K562 (cell line): ENCODE data around the gene UQCC2. TPM values are rescaled to one million over a fixed set of nuclear protein-coding genes. Genes with fewer than 3 reads are reported as not detected.
A peak's percentile ranks its signal among the peaks of the same experiment; 100 is the strongest.

Experiments used
- ATAC-seq: fragments of 200-7000 bp; cut with Tn5 transposase; 3 replicates; pipeline ENCODE4 v1.9.1; 2020; ENCODE audit warnings: moderate library complexity
- BruUV-seq: library from RNA; stranded (reverse); fragments of 400-500 nt; replicated peaks from 2 replicates; lab custom pipeline; 2021; lab: Mats Ljungman, UMichigan
- CTCF ChIA-PET: fragments of 300-600 bp; formaldehyde crosslinking; extraction: SDS; loops from one replicate; lab custom pipeline; 2021; ENCODE audit warnings: low intra/inter-chr PET ratio; lab: Yijun Ruan, JAX
- POLR2A ChIA-PET: fragments of 300-600, 350-650 bp; sonication (Branson Sonifier 250); formaldehyde crosslinking; extraction: SDS; loops from one replicate; lab custom pipeline; 2021; ENCODE audit warnings: antibody characterized with exemption, inconsistent platforms; lab: Yijun Ruan, JAX
- DNase-seq, 4 experiments: peaks; one replicate each; pipeline versions ENCODE4 v3.0.0 to v3.0.0-alpha.2; 2011 to 2018; ENCODE audit warnings: low spot score in 3 of 4, mixed read lengths in 3 of 4; ENCODE audit errors: extremely low read depth in 1 of 4
- FAIRE-seq: peaks from 2 replicates; lab custom pipeline; 2011; peaks lifted over from hg19 to GRCh38; lab: Jason Lieb, UNC
- H2AFZ ChIP-seq: 2 replicates; pipeline ENCODE4 v1.6.0; 2011; ENCODE audit warnings: low read depth, low read length, control low read depth, inconsistent platforms
- H3K27ac ChIP-seq: fragments of 200-600 bp; 3 replicates; pipeline ENCODE4 v1.8.0; 2011; ENCODE audit warnings: low read depth, mild to moderate bottlenecking, control low read depth, inconsistent platforms, low read length, moderate library complexity, mixed read lengths; ENCODE audit errors: extremely low read depth
- H3K27me3 ChIP-seq, 2 experiments: fragments of 300-600 bp in 1 of 2; 2 replicates in 1 of 2; 3 replicates in 1 of 2; pipeline versions ENCODE4 v1.6.0 to v1.8.0; 2011; ENCODE audit warnings: inconsistent platforms in 2 of 2, low read length in 2 of 2, mild to moderate bottlenecking in 1 of 2, mixed read lengths in 1 of 2, moderate library complexity in 1 of 2; ENCODE audit not compliant: control insufficient read depth in 2 of 2, insufficient read depth in 2 of 2
- H3K36me3 ChIP-seq: fragments of 300-600 bp; 3 replicates; pipeline ENCODE4 v1.8.0; 2011; ENCODE audit warnings: mild to moderate bottlenecking, low read length, inconsistent platforms; ENCODE audit not compliant: control insufficient read depth, insufficient read depth
- H3K4me1 ChIP-seq, 2 experiments: fragments of 200-600 bp in 1 of 2; replicated peaks in 1 of 2; 2 replicates in 1 of 2; 3 replicates in 1 of 2; pipeline versions ENCODE4 v1.5.1 to v1.8.0; 2011; ENCODE audit warnings: inconsistent platforms in 2 of 2, low read length in 2 of 2, mild to moderate bottlenecking in 1 of 2, mixed read lengths in 1 of 2, moderate library complexity in 1 of 2; ENCODE audit not compliant: control insufficient read depth in 2 of 2, insufficient read depth in 2 of 2
- H3K4me2 ChIP-seq: 2 replicates; pipeline ENCODE4 v1.6.1; 2011; ENCODE audit warnings: low read length, control low read depth, inconsistent platforms, mixed read lengths; ENCODE audit not compliant: insufficient read depth
- H3K4me3 ChIP-seq: fragments of 200-600 bp; sonication (generic), shearing (Covaris generic); 2 replicates; pipeline ENCODE4 v1.5.1; 2016; ENCODE audit warnings: control low read depth, inconsistent platforms
- H3K79me2 ChIP-seq: fragments of 200-600 bp; 3 replicates; pipeline ENCODE4 v1.8.0; 2011; ENCODE audit warnings: low read length, inconsistent platforms; ENCODE audit not compliant: control insufficient read depth, insufficient read depth
- H3K9ac ChIP-seq, 2 experiments: 2 replicates each; pipeline versions ENCODE4 v1.6.0 to v1.6.1; 2011; ENCODE audit warnings: low read depth in 2 of 2, low read length in 2 of 2, control low read depth in 1 of 2, inconsistent platforms in 1 of 2, mild to moderate bottlenecking in 1 of 2, mixed read lengths in 1 of 2; ENCODE audit not compliant: insufficient read depth in 1 of 2
- H3K9me1 ChIP-seq: one replicate; pipeline ENCODE4 v1.6.0; 2011; ENCODE audit warnings: inconsistent platforms, mild to moderate bottlenecking, low read length, moderate library complexity; ENCODE audit not compliant: control insufficient read depth, insufficient read depth
- H3K9me3 ChIP-seq: replicated peaks from 2 replicates; pipeline ENCODE4 v1.5.1; 2011; ENCODE audit warnings: low read depth, low read length, inconsistent platforms; ENCODE audit not compliant: control insufficient read depth, insufficient read depth
- H4K20me1 ChIP-seq: replicated peaks from 2 replicates; pipeline ENCODE4 v1.6.1; 2011; ENCODE audit warnings: low read length, inconsistent platforms, mixed read lengths; ENCODE audit not compliant: control insufficient read depth, insufficient read depth
- ATF3 ChIP-seq, 2 experiments: fragments of 450-650 bp in 1 of 2; sonication (generic) in 1 of 2; formaldehyde crosslinking in 1 of 2; IDR thresholded peaks in 1 of 2; conservative IDR thresholded peaks in 1 of 2; 2 replicates each; pipeline versions ENCODE4 v1.6.1 to v1.8.1; 2016 to 2023; ENCODE audit warnings: mild to moderate bottlenecking in 2 of 2, moderate library complexity in 2 of 2, inconsistent platforms in 1 of 2, missing genetic modification reagents in 1 of 2
- POLR2G ChIP-seq: fragments of 200-400 bp; formaldehyde crosslinking; IDR thresholded peaks from 2 replicates; pipeline ENCODE4 v1.6.1; 2017; ENCODE audit warnings: low read depth, mild to moderate bottlenecking, antibody characterized with exemption, low read length, moderate library complexity
- TAF7 ChIP-seq: fragments of 450-650 bp; IDR thresholded peaks from 2 replicates; pipeline ENCODE4 v1.6.1; 2016; ENCODE audit warnings: missing genetic modification characterization, missing compliant biosample characterization
- TCF7L2 ChIP-seq: fragments of 150-350 bp; IDR thresholded peaks from 2 replicates; pipeline ENCODE4 v1.6.1; 2016; ENCODE audit warnings: low read depth, mild to moderate bottlenecking, low read length, moderate library complexity
- ZBTB26 ChIP-seq: fragments of 450-650 bp; formaldehyde crosslinking; IDR thresholded peaks from 2 replicates; pipeline ENCODE4 v1.4.0; 2022; ENCODE audit warnings: missing genetic modification characterization
- WGBS: fragments of 100-300 bp; shearing (Covaris generic); methylation state at CpG from one replicate; pipeline ENCODE4 v1.1.6; 2016; ENCODE audit warnings: low coverage, mixed read lengths; ENCODE audit not compliant: insufficient coverage; ENCODE audit errors: missing lambda C conversion rate; 5-methylcytosine and 5-hydroxymethylcytosine counted together
- in situ Hi-C: fragments of 300-500 bp; cut with MboI; formaldehyde crosslinking; loops from 4 replicates; pipeline ENCODE4 v1.15.0; 2018; ENCODE audit warnings: inconsistent platforms, mixed read lengths
- intact Hi-C: fragments of 100-400 bp; cut with micrococcal nuclease; formaldehyde crosslinking; loops from 2 replicates; pipeline ENCODE4 v1.14.2; 2022
- polyA plus RNA-seq, 8 experiments: library from polyadenylated mRNA; depleted of rRNA in 4 of 8; stranded (reverse) in 5 of 8; unstranded in 3 of 8; fragments of >200 nt; fragmentation: Nextera tagmentation in 2 of 8; fragmentation: Illumina TruSeq in 1 of 8; extraction: Ambion mirVana in 2 of 8; extraction: Trizol in 1 of 8; gene quantifications; 2 replicates each; pipeline versions ENCODE4 v1.2.1 to v1.2.3, GENCODE V29; 2011 to 2014; ENCODE audit warnings: inconsistent platforms in 1 of 8, missing spikeins in 1 of 8
- total RNA-seq, 7 experiments: library from RNA; depleted of rRNA in 6 of 7; stranded (reverse); fragments of >200 nt in 6 of 7; fragmentation: Illumina TruSeq in 2 of 7; extraction: Trizol in 2 of 7; gene quantifications; 2 replicates each; pipeline versions ENCODE4 v1.2.1 to v1.2.3, GENCODE V29; 2011 to 2021; ENCODE audit warnings: low replicate concordance in 1 of 7

The UQCC2 gene
- total and polyA plus RNA-seq, 9 of the 15 experiments (the other 6 are each of a cell fraction or from before 2014, with no cell fraction given) = 58.5 to 927 (median 158) TPM

GRCh38 chr6:33746651-33747100 lies 35.2 kb upstream of the UQCC2 start, which contains the start of gene IP6K3 (continued):
- TF ChIP-seq ZBTB26 (no peak), TAF7 (tag) (no peak)
- TF ChIP-seq, all 486 proteins: peak for 0

- ChIA-PET CTCF (interaction anchor here (0.6 to 1.1 kb wide), 2 partner anchors 35 to 1398 kb away, joined by 5 to 7 read pairs; partner anchors contain the start of gene UQCC2), POLR2A (interaction anchor here (0.7 to 1.2 kb wide), 4 partner anchors 14 to 729 kb away, joined by 3 to 5 read pairs (median 3); no protein-coding TSS in a partner anchor)
- WGBS = under 1% methylated on average over 12 of the region's 14 CpGs
- H3K4me3 ChIP-seq = no peak overlapping the region
- H3K9ac ChIP-seq = 0 out of 4 replicates have a peak overlapping the region, but pooled peaks of 1 of the 2 experiments have one; percentile 30
- intact Hi-C loops = no loop called here
- FAIRE-seq (no peak), DNase-seq (peak in 1 of 4 experiments; percentile 36), ATAC-seq (peak; percentile 43; the same call in 1 of the 3 replicates)
- peaks cover 2 to 15% of the 10 kb centered on the region in 2 experiments; a peak in 2 of 5 replicates for H3K4me1 ChIP-seq
- H3K9me1 ChIP-seq = peaks cover 2% of the 10 kb centered on the region
- H3K36me3 ChIP-seq = no peaks in the 10 kb centered on the region
- TF ChIP-seq POLR2G = no peak
- TF ChIP-seq ATF3 (IDR thresholded peaks at IDR 0.05) = peak; percentile 63
- TF ChIP-seq ATF3 (CRISPR knock-in tag; conservative IDR thresholded peaks at IDR 0.05) = no peak
- TF ChIP-seq TCF7L2 = no peak
- in situ Hi-C loops = no loop called here
- no TSS peak for BruUV-seq
- H4K20me1 ChIP-seq = peaks cover 15% of the 10 kb centered on the region; the same call in 1 of the 2 replicates
- no peak overlapping the region for H3K27ac ChIP-seq
- H2AFZ ChIP-seq = no peak overlapping the region
- H3K9me3 ChIP-seq = no peaks in the 10 kb centered on the region
- H3K27me3 ChIP-seq = peaks cover 33 to 68% of the 10 kb centered on the region in 2 experiments; a peak in 4 of 5 replicates
- no peak overlapping the region for H3K4me2 ChIP-seq
- no peaks in the 10 kb centered on the region for H3K79me2 ChIP-seq
Observed at GRCh38 chr6:33746036-33746600, 34.6 kb upstream of the UQCC2 start.
